MG63 (cell line): Measurements from ENCODE around the gene LIPC. TPM values are rescaled to one million over a fixed set of nuclear protein-coding genes. Genes with fewer than 3 reads are reported as not detected.
A peak's percentile ranks its signal among the peaks of the same experiment; 100 is the strongest.

Source experiments
- DNase-seq: peaks from one replicate; pipeline ENCODE4 v3.0.0-alpha.2; 2020
- H3K27me3 ChIP-seq: fragments of 250-450 bp; sonication (Bioruptor Pico); 2 replicates; pipeline ENCODE4 v1.5.1; 2020; ENCODE audit warnings: mild to moderate bottlenecking, moderate library complexity
- H3K36me3 ChIP-seq: fragments of 250-450 bp; sonication (Bioruptor Pico); 2 replicates; pipeline ENCODE4 v1.5.1; 2020; ENCODE audit warnings: mild to moderate bottlenecking, moderate library complexity
- H3K4me3 ChIP-seq: fragments of 250-450 bp; sonication (Bioruptor Pico); 2 replicates; pipeline ENCODE4 v1.5.1; 2020; ENCODE audit warnings: mild to moderate bottlenecking, moderate library complexity
- H3K9me3 ChIP-seq: fragments of 250-450 bp; sonication (Bioruptor Pico); 2 replicates; pipeline ENCODE4 v1.5.1; 2020; ENCODE audit warnings: mild to moderate bottlenecking, moderate library complexity
- total RNA-seq: library from RNA; depleted of rRNA; stranded (reverse); fragments of >200 nt; shearing (Covaris generic); gene quantifications from 2 replicates; pipeline ENCODE4 v1.2.3, GENCODE V29; 2014; ENCODE audit warnings: low replicate concordance

LIPC gene
- total RNA-seq, 1 experiment from 2014 or later: 0.16 TPM

GRCh38 chr15:58490086-58490887 lies 58.5 kb downstream of the LIPC start:
- no peaks in the 10 kb centered on the region for H3K36me3 ChIP-seq

GRCh38 chr15:58490888-58491473 lies 59.2 kb downstream of the LIPC start:
- Histone ChIP-seq H3K4me3 (no peak overlapping the region), H3K27me3 (no peaks in the 10 kb centered on the region), H3K9me3 (peaks cover 10% of the 10 kb centered on the region), H3K36me3 (no peaks in the 10 kb centered on the region)
- peak; percentile 23 for DNase-seq

More at GRCh38 chr15:58490086-58490887, 58.5 kb downstream of the LIPC start:
- no peak for DNase-seq
- peaks cover 10% of the 10 kb centered on the region for H3K9me3 ChIP-seq
- H3K4me3 ChIP-seq: no peak overlapping the region
- no peaks in the 10 kb centered on the region for H3K27me3 ChIP-seq

- H3K36me3 ChIP-seq: no peaks in the 10 kb centered on the region
- no peaks in the 10 kb centered on the region for H3K27me3 ChIP-seq
- no peak overlapping the region for H3K4me3 ChIP-seq
- H3K9me3 ChIP-seq: peaks cover 10% of the 10 kb centered on the region
- peak; percentile 38 for DNase-seq
Measured at GRCh38 chr15:58491499-58492202, 59.9 kb downstream of the LIPC start.

GRCh38 chr15:58492661-58493397 lies 61.0 kb downstream of the LIPC start:
- H3K36me3 ChIP-seq: no peaks in the 10 kb centered on the region
- no peak for DNase-seq
- H3K9me3 ChIP-seq: peaks cover 10% of the 10 kb centered on the region
- no peaks in the 10 kb centered on the region for H3K27me3 ChIP-seq
- no peak overlapping the region for H3K4me3 ChIP-seq

GRCh38 chr15:58494567-58494966 lies 62.8 kb downstream of the LIPC start:
- Histone ChIP-seq H3K4me3 (no peak overlapping the region), H3K9me3 (peaks cover under 1% of the 10 kb centered on the region; the same call in 1 of the 2 replicates), H3K27me3 (no peaks in the 10 kb centered on the region), H3K36me3 (no peaks in the 10 kb centered on the region)
- no peak for DNase-seq

GRCh38 chr15:58495891-58496408 lies 64.2 kb downstream of the LIPC start:
- Histone ChIP-seq H3K4me3 (no peak overlapping the region), H3K27me3 (no peaks in the 10 kb centered on the region), H3K36me3 (no peaks in the 10 kb centered on the region), H3K9me3 (no peaks in the 10 kb centered on the region)
- DNase-seq: no peak

- no peak overlapping the region for H3K4me3 ChIP-seq
- no peak for DNase-seq
- H3K9me3 ChIP-seq: no peaks in the 10 kb centered on the region
- no peaks in the 10 kb centered on the region for H3K36me3 ChIP-seq
- H3K27me3 ChIP-seq: no peaks in the 10 kb centered on the region
Measured at GRCh38 chr15:58497046-58497785, 65.4 kb downstream of the LIPC start.

GRCh38 chr15:58498821-58499580 lies 67.2 kb downstream of the LIPC start:
- H3K9me3 ChIP-seq: no peaks in the 10 kb centered on the region
- H3K4me3 ChIP-seq: no peak overlapping the region
- no peaks in the 10 kb centered on the region for H3K27me3 ChIP-seq
- peak; percentile 96 for DNase-seq
- H3K36me3 ChIP-seq: no peaks in the 10 kb centered on the region

GRCh38 chr15:58501006-58501405 lies 69.2 kb downstream of the LIPC start:
- no peaks in the 10 kb centered on the region for H3K27me3 ChIP-seq
- H3K36me3 ChIP-seq: no peaks in the 10 kb centered on the region
- no peaks in the 10 kb centered on the region for H3K9me3 ChIP-seq
- H3K4me3 ChIP-seq: no peak overlapping the region
- no peak for DNase-seq

GRCh38 chr15:58501636-58502188 lies 69.9 kb downstream of the LIPC start:
- no peaks in the 10 kb centered on the region for H3K36me3 ChIP-seq
- no peak overlapping the region for H3K4me3 ChIP-seq
- no peaks in the 10 kb centered on the region for H3K27me3 ChIP-seq
- DNase-seq: no peak
- no peaks in the 10 kb centered on the region for H3K9me3 ChIP-seq

- H3K4me3 ChIP-seq: no peak overlapping the region
- DNase-seq: no peak
- H3K9me3 ChIP-seq: no peaks in the 10 kb centered on the region
- H3K27me3 ChIP-seq: no peaks in the 10 kb centered on the region
- H3K36me3 ChIP-seq: no peaks in the 10 kb centered on the region
Measured at GRCh38 chr15:58503139-58504027, 71.6 kb downstream of the LIPC start.

GRCh38 chr15:58504674-58505234 lies 73.0 kb downstream of the LIPC start:
- no peak for DNase-seq
- Histone ChIP-seq H3K9me3 (no peaks in the 10 kb centered on the region), H3K4me3 (no peak overlapping the region), H3K36me3 (no peaks in the 10 kb centered on the region), H3K27me3 (no peaks in the 10 kb centered on the region)

GRCh38 chr15:58505581-58505980 lies 73.8 kb downstream of the LIPC start:
- no peaks in the 10 kb centered on the region for H3K27me3 ChIP-seq
- H3K36me3 ChIP-seq: no peaks in the 10 kb centered on the region
- DNase-seq: peak; percentile 70

GRCh38 chr15:58506064-58506490 lies 74.3 kb downstream of the LIPC start:
- peak; percentile 56 for DNase-seq
- Histone ChIP-seq H3K4me3 (no peak overlapping the region), H3K9me3 (no peaks in the 10 kb centered on the region), H3K27me3 (no peaks in the 10 kb centered on the region), H3K36me3 (no peaks in the 10 kb centered on the region)

More at GRCh38 chr15:58505581-58505980, 73.8 kb downstream of the LIPC start:
- Histone ChIP-seq H3K9me3 (no peaks in the 10 kb centered on the region), H3K4me3 (no peak overlapping the region)
